Measurements from ENCODE around the gene LMO3.

DNA sequence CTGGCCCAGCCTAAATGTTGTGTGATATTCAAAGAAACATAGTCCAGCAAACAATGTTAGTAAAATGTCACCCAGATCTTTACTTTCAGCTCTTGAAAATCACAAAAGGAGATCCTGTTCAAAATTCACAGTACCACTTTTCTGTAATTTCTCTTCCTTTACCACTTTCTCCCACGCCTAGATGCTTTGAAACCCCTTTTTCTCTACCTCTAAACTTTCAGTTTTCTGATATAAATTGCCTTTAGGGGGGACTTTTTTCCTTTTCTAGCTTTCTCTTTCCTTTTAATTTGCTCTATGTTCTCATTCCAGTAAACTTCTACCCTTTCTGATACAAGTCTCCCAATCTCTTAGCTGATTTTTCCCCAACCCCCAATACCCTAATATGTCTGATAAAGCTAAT, 101.8 kb downstream of the LMO3 start:
- TF ChIP-seq, protein P1, sequence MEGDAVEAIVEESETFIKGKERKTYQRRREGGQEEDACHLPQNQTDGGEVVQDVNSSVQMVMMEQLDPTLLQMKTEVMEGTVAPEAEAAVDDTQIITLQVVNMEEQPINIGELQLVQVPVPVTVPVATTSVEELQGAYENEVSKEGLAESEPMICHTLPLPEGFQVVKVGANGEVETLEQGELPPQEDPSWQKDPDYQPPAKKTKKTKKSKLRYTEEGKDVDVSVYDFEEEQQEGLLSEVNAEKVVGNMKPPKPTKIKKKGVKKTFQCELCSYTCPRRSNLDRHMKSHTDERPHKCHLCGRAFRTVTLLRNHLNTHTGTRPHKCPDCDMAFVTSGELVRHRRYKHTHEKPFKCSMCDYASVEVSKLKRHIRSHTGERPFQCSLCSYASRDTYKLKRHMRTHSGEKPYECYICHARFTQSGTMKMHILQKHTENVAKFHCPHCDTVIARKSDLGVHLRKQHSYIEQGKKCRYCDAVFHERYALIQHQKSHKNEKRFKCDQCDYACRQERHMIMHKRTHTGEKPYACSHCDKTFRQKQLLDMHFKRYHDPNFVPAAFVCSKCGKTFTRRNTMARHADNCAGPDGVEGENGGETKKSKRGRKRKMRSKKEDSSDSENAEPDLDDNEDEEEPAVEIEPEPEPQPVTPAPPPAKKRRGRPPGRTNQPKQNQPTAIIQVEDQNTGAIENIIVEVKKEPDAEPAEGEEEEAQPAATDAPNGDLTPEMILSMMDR (IDR thresholded peaks at IDR 0.05): no peak
- TF ChIP-seq POLR2A (IDR thresholded peaks at IDR 0.05): no peak

Data from esophagus squamous epithelium (tissue), 4 donors.